Effector memory CD8-positive, alpha-beta T cell (primary cell): ENCODE data around the gene CNOT11.
"Not testable (repeated sequence)": the region's sequence is repeated elsewhere in the genome, so short reads cannot be mapped to it uniquely, and the experiment has no call there.

Experiments used
- ATAC-seq: fragments of 150-1000 bp; cut with Tn5 transposase; replicated peaks from 2 replicates; pipeline ENCODE4 v1.10.0; 2021; ENCODE audit warnings: mild to moderate bottlenecking, moderate library complexity
- DNase-seq, 3 experiments: peaks; one replicate each; pipeline ENCODE4 v3.0.0; 2021
- H3K27ac Mint-ChIP-seq, 2 donors: one replicate each; pipeline ENCODE4 v1.8.0; 2022; ENCODE audit warnings: mild to moderate bottlenecking in 2 of 2, mixed read lengths in 2 of 2, moderate library complexity in 2 of 2
- H3K27me3 Mint-ChIP-seq, 2 donors: one replicate each; pipeline ENCODE4 v1.8.0; 2022; ENCODE audit warnings: mixed read lengths in 2 of 2
- H3K36me3 Mint-ChIP-seq: one replicate; pipeline ENCODE4 v1.8.0; 2022; ENCODE audit warnings: mild to moderate bottlenecking, moderate library complexity, mixed read lengths; ENCODE audit not compliant: insufficient read depth
- H3K4me1 Mint-ChIP-seq, 2 donors: one replicate each; pipeline ENCODE4 v1.8.0; 2022; ENCODE audit warnings: low read depth in 2 of 2, mixed read lengths in 2 of 2
- H3K4me3 Mint-ChIP-seq, 2 donors: one replicate each; pipeline ENCODE4 v1.8.0; 2022; ENCODE audit warnings: mild to moderate bottlenecking in 2 of 2, mixed read lengths in 2 of 2, moderate library complexity in 2 of 2
- H3K9me3 Mint-ChIP-seq, 2 donors: one replicate each; pipeline ENCODE4 v1.8.0; 2022; ENCODE audit warnings: mixed read lengths in 2 of 2

Gene CNOT11

GRCh38 chr2:101235956-101236355 is 16.7 kb upstream of the CNOT11 start:
- H3K4me3 Mint-ChIP-seq, H3K27me3 Mint-ChIP-seq, H3K36me3 Mint-ChIP-seq, DNase-seq, H3K27ac Mint-ChIP-seq, H3K9me3 Mint-ChIP-seq, ATAC-seq, H3K4me1 Mint-ChIP-seq: not testable (repeated sequence)

DNA sequence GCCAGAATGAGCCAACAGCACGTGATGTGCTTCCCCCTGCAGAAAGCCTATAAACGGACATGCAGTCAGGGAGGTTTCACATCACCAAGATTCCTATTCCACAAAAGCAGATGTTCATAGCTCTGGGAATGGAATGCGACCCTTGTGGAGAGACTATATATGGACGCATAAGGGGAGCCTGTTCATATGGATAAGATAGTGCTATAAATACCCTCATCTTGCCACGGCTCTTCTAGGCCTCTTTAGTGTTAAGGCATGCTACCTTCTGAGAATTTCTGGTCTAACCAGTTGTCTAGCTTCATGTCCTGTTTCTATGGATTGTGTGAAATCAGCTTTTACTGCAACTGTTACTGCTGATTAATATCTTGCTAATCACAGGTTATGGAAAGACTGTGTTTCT is 14.7 kb upstream of the CNOT11 start:
- H3K36me3 Mint-ChIP-seq, ATAC-seq, H3K9me3 Mint-ChIP-seq, H3K4me3 Mint-ChIP-seq, H3K4me1 Mint-ChIP-seq, H3K27me3 Mint-ChIP-seq, DNase-seq: not testable (repeated sequence)
- peak overlapping the region in 1 of 2 donors; percentile 52 for H3K27ac Mint-ChIP-seq

DNA sequence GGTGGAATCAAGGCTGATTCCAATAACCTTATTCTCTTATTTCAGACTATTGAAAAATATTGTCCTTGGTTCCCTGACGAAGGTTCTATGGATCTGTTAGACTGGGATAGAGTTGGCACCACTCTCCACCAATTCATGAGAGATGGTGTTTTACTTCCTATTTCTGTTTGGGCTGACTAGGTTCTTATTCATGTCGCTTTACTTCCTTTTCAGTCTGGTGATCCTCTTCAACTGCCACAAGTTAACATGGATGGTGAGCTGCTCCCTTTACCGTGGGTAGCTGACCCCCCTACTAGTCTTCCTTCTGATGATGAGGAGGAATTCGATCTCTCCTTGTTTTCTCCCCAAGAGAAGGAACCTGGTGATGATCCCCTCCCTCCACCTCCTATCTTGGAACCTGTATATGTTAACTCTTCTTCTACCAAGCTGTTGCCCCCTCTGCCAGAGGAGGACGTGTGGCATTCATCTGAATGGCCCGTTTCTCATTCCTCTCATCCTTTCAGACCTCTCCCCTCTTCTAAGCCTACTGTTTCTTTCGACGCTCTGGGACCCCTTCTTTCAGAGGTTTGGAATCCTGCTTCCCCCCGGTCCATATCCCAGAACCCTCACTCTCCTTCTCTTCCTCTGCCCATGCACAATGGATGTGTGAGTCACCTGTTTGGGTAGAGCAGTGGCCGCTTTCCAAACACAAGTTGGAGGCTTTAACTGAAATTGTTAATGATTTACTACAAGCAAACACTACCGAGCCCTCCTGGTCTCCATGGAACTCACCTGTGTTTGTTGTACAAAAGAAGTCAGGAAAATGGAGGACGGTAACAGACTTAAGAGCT is 13.5 kb upstream of the CNOT11 start:
- H3K36me3 Mint-ChIP-seq, result peaks cover 2% of the 10 kb centered on the region
- H3K27ac Mint-ChIP-seq, result no peak overlapping the region
- H3K4me3 Mint-ChIP-seq, result no peak overlapping the region
- H3K9me3 Mint-ChIP-seq, result no peaks in the 10 kb centered on the region
- DNase-seq (no peak), ATAC-seq (no peak)
- H3K4me1 Mint-ChIP-seq, result no peaks in the 10 kb centered on the region
- no peaks in the 10 kb centered on the region for H3K27me3 Mint-ChIP-seq

DNA sequence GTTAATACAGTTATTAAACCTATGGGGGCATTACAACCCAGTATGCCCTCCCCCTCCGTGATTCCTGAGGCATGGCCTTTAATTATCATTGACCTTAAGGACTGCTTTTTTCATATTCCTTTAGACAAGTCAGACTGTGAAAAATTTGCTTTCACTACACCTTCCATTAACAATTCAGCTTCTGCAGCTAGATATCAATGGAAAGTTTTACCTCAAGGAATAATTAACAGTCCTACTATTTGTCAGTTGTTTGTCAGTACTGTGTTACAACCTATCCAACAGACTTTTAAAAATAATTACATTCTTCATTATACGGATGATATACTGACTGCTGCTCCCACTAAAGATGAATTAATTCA is 12.9 kb upstream of the CNOT11 start:
- not testable (repeated sequence) for H3K27me3 Mint-ChIP-seq, DNase-seq, H3K9me3 Mint-ChIP-seq, ATAC-seq, H3K27ac Mint-ChIP-seq, H3K4me1 Mint-ChIP-seq, H3K36me3 Mint-ChIP-seq, H3K4me3 Mint-ChIP-seq

DNA sequence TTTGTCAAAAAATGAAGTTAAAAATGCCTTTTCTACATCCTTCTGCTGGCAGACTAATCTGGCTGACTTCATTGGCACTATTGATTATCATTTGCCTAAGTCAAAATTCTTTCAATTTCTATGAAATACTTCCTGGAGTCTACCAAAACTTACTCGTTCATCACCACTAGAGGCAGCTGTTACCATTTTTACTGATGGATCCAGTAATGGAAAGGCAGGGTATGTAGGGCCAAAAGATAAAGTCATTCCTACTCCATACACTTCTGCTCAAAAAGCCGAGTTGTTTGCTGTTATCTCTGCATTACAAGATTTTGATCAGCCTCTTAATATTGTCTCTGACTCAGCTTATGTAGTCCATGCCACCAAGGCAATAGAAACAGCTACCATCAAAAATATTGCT is 12.0 kb upstream of the CNOT11 start:
- H3K9me3 Mint-ChIP-seq, H3K27me3 Mint-ChIP-seq: not testable (repeated sequence)

GRCh38 chr2:101241158-101241557 is 11.5 kb upstream of the CNOT11 start:
- DNase-seq (no peak), ATAC-seq (no peak)
- Mint-ChIP-seq H3K27me3 (no peaks in the 10 kb centered on the region), H3K27ac (no peak overlapping the region), H3K4me3 (no peak overlapping the region), H3K9me3 (no peaks in the 10 kb centered on the region), H3K36me3 (peaks cover 2% of the 10 kb centered on the region), H3K4me1 (no peaks in the 10 kb centered on the region)

More for the DNA sequence above, 12.0 kb upstream of the CNOT11 start:
- not testable (repeated sequence) for DNase-seq, ATAC-seq, H3K36me3 Mint-ChIP-seq, H3K4me3 Mint-ChIP-seq, H3K4me1 Mint-ChIP-seq, H3K27ac Mint-ChIP-seq

DNA sequence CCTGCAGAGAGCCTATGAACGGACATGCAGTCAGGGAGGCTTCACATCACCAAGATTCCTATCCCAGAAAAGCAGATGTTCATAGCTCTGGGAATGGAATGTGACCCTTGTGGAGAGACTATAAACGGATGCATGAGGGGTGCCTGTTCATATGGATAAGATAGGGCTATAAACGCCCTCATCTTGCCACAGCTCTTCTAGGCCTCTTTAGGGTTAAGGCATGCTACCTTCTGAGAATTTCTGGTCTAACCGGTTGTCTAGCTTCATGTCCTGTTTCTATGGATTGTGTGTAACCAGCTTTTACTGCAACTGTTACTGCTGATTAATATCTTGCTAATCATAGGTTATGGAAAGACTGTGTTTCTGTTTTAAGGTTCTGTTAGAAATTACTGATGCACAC is 8.3 kb upstream of the CNOT11 start:
- not testable (repeated sequence) for H3K4me1 Mint-ChIP-seq, H3K27me3 Mint-ChIP-seq, DNase-seq, H3K9me3 Mint-ChIP-seq, H3K36me3 Mint-ChIP-seq, ATAC-seq, H3K27ac Mint-ChIP-seq, H3K4me3 Mint-ChIP-seq

GRCh38 chr2:101244899-101245298 is 7.8 kb upstream of the CNOT11 start:
- not testable (repeated sequence) for H3K4me3 Mint-ChIP-seq, H3K4me1 Mint-ChIP-seq, ATAC-seq

DNA sequence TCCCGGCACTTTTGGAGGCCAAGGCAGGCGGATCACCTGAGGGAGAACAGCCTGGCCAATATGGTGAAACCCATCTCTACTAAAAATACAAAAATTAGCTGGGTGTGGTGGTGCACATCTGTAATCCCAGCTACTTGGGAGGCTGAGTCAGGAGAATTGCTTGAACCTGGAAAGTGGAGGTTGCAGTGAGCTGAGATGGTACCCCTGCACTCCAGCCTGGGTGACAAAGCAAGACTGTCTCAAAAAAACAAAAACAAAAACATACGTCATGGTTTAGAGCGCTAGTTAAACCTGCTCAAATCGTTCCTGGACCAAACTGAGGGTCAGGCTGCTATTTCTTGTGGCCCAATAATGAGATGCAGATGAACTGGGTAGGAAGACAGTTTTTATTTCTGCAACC is 7.2 kb upstream of the CNOT11 start:
- not testable (repeated sequence) for H3K36me3 Mint-ChIP-seq, H3K4me1 Mint-ChIP-seq, DNase-seq, H3K27me3 Mint-ChIP-seq, ATAC-seq, H3K4me3 Mint-ChIP-seq, H3K9me3 Mint-ChIP-seq, H3K27ac Mint-ChIP-seq

More at GRCh38 chr2:101244899-101245298, 7.8 kb upstream of the CNOT11 start:
- H3K27ac Mint-ChIP-seq, H3K27me3 Mint-ChIP-seq, DNase-seq, H3K36me3 Mint-ChIP-seq, H3K9me3 Mint-ChIP-seq: not testable (repeated sequence)

DNA sequence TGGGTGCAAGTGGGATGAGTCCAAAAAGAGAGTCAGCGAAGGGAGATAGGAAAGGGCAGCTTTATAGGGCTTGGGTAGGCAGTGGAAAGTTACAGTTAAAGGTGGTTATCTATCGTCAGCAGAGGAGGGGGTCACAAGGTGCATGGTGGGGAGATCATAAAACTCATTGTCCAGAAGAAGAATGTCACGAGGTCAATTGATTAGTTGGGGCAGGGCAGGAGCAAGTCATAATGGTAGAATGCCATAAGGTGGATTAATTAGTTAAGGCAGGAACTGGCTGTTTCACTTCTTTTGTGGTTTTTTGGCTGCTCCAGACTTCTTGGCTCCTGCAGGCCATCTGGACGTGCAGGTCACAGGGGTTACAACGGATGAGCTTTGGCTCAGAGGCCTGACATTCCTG is 3.9 kb upstream of the CNOT11 start:
- DNase-seq, result not testable (repeated sequence)

DNA sequence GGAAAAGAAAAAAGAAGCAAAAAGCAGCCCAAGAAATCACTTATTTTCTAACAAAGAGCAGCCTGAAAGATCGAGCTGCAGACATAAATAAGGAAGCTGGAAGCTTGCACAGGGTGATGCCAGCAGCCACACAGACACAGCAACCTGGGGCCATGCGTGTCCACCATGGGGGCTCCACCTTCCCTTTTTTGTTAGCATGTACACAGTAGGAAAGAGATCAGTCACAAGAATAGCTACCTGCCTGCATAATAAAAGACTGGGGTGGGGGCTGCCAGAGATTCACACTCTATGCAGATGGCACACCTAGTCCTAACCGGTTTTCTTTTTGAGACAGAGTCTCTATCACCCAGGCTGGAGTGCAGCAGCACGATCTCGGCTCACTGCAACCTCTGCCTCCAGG is 2.9 kb upstream of the CNOT11 start:
- H3K27ac Mint-ChIP-seq, result no peak overlapping the region
- H3K9me3 Mint-ChIP-seq, result no peaks in the 10 kb centered on the region
- no peak for DNase-seq
- peaks cover 18 to 25% of the 10 kb centered on the region in 2 donors for H3K4me1 Mint-ChIP-seq
- H3K4me3 Mint-ChIP-seq, result no peak overlapping the region
- ATAC-seq, result no peak
- peaks cover 12% of the 10 kb centered on the region for H3K36me3 Mint-ChIP-seq
- no peaks in the 10 kb centered on the region for H3K27me3 Mint-ChIP-seq

More for the DNA sequence above, 3.9 kb upstream of the CNOT11 start:
- H3K4me3 Mint-ChIP-seq, H3K27ac Mint-ChIP-seq, H3K9me3 Mint-ChIP-seq, ATAC-seq, H3K27me3 Mint-ChIP-seq: not testable (repeated sequence)
- Mint-ChIP-seq H3K4me1 (peaks cover 8 to 14% of the 10 kb centered on the region in 2 donors), H3K36me3 (peaks cover 12% of the 10 kb centered on the region)

GRCh38 chr2:101251246-101251781 is 1.4 kb upstream of the CNOT11 start:
- peaks cover 14% of the 10 kb centered on the region for H3K36me3 Mint-ChIP-seq
- not testable (repeated sequence) for ATAC-seq

DNA sequence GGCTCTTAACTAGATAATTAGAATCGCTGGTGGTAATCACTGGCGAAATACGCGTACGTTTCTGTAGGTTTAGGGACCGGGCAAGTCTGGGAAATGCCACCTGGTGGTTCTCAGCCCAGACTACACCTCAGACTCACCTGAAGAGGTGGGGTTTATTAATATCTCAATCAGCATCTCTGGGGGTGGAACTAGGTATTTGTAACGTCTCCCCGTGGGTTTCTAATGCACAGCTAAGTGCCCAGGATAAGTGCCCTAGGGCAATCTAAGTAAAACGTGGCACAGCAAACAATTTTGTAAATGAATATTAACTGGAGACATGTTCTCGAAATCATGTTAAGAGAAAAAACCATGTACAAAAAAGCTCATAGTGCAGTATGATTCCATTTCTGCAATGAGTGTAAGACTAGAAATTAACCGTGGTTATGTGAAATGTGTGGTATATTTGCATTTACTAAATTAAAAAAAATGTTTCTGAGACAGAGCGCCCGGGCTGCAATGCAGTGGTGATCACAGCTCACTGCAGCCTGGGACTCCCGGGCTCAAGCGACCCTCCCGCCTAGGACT is 760 bp upstream of the CNOT11 start:
- Mint-ChIP-seq H3K27me3 (no peaks in the 10 kb centered on the region), H3K4me3 (peak overlapping the region; percentile 94 to 95), H3K9me3 (no peaks in the 10 kb centered on the region), H3K27ac (peak overlapping the region; percentile 91 to 96), H3K4me1 (peaks cover 35 to 42% of the 10 kb centered on the region in 2 donors), H3K36me3 (peaks cover 19% of the 10 kb centered on the region)
- peak in 1 of 3 experiments; percentile 11 for DNase-seq
- peak; percentile 20 for ATAC-seq

More at GRCh38 chr2:101251246-101251781, 1.4 kb upstream of the CNOT11 start:
- not testable (repeated sequence) for DNase-seq, H3K9me3 Mint-ChIP-seq, H3K27me3 Mint-ChIP-seq, H3K27ac Mint-ChIP-seq
- H3K4me1 Mint-ChIP-seq, result peaks cover 29 to 37% of the 10 kb centered on the region in 2 donors
- H3K4me3 Mint-ChIP-seq, result peak overlapping the region; percentile 23 to 24
